Hepatocyte (in vitro differentiated cells): ENCODE measurements around the gene MSI2. TPM values are rescaled to one million over a fixed set of nuclear protein-coding genes. Genes with fewer than 3 reads are reported as not detected.

Source experiments
- DNase-seq: peaks from one replicate; pipeline ENCODE4 v3.0.0-alpha.2; 2016; ENCODE audit warnings: low spot score
- H2AFZ ChIP-seq: fragments of 200-600 bp; sonication (generic); 2 replicates; pipeline ENCODE4 v1.6.0; 2016; ENCODE audit warnings: antibody characterized with exemption, mild to moderate bottlenecking
- H3K27ac ChIP-seq: fragments of 200-600 bp; sonication (generic); 2 replicates; pipeline ENCODE4 v1.5.1; 2016; ENCODE audit warnings: mild to moderate bottlenecking
- H3K27me3 ChIP-seq: fragments of 200-600 bp; sonication (generic); 2 replicates; pipeline ENCODE4 v1.6.1; 2016
- H3K36me3 ChIP-seq: fragments of 200-600 bp; sonication (generic); replicated peaks from 2 replicates; pipeline ENCODE4 v1.5.1; 2016; ENCODE audit warnings: low read depth; ENCODE audit not compliant: insufficient read depth
- H3K4me1 ChIP-seq: fragments of 200-600 bp; sonication (generic); 2 replicates; pipeline ENCODE4 v1.5.1; 2016; ENCODE audit warnings: mild to moderate bottlenecking, moderate library complexity; ENCODE audit not compliant: insufficient read depth
- H3K4me2 ChIP-seq: fragments of 200-600 bp; sonication (generic); 2 replicates; pipeline ENCODE4 v1.6.0; 2016
- H3K4me3 ChIP-seq: fragments of 200-600 bp; sonication (generic); 2 replicates; pipeline ENCODE4 v1.5.1; 2016; ENCODE audit warnings: mild to moderate bottlenecking
- H3K79me2 ChIP-seq: fragments of 200-600 bp; sonication (generic); 2 replicates; pipeline ENCODE4 v1.6.0; 2017; ENCODE audit warnings: mild to moderate bottlenecking
- H3K9me2 ChIP-seq: fragments of 200-600 bp; sonication (generic); replicated peaks from 2 replicates; pipeline ENCODE4 v1.6.0; 2017; ENCODE audit warnings: mild to moderate bottlenecking; ENCODE audit not compliant: insufficient read depth
- H3K9me3 ChIP-seq: fragments of 200-600 bp; sonication (generic); 2 replicates; pipeline ENCODE4 v1.5.1; 2016; ENCODE audit warnings: low read depth, mild to moderate bottlenecking
- H4K20me1 ChIP-seq: fragments of 200-600 bp; sonication (generic); 2 replicates; pipeline ENCODE4 v1.6.0; 2016; ENCODE audit warnings: mild to moderate bottlenecking; ENCODE audit not compliant: insufficient read depth, poor library complexity, severe bottlenecking
- CTCF ChIP-seq: fragments of 200-600 bp; sonication (generic); IDR thresholded peaks from 2 replicates; pipeline ENCODE4 v1.5.1; 2016; ENCODE audit warnings: antibody characterized with exemption, mild to moderate bottlenecking; ENCODE audit not compliant: poor library complexity
- EZH2 ChIP-seq: fragments of 200-600 bp; sonication (generic); IDR thresholded peaks from 2 replicates; pipeline ENCODE4 v1.6.1; 2016; ENCODE audit warnings: antibody characterized with exemption, mild to moderate bottlenecking, borderline replicate concordance
- EZH2phosphoT487 ChIP-seq: fragments of 200-600 bp; sonication (generic); IDR thresholded peaks from one replicate; pipeline ENCODE4 v1.6.1; 2018; ENCODE audit warnings: antibody characterized with exemption, mild to moderate bottlenecking, low read depth, moderate library complexity; ENCODE audit not compliant: unreplicated experiment, severe bottlenecking
- WGBS: methylation state at CpG from one replicate; pipeline ENCODE4 v1.1.6; 2016; ENCODE audit warnings: low lambda C conversion rate; ENCODE audit errors: missing lambda C conversion rate; 5-methylcytosine and 5-hydroxymethylcytosine counted together
- polyA plus RNA-seq: library from polyadenylated mRNA; unstranded; fragments of >200 nt; fragmentation: Nextera tagmentation; extraction: Ambion mirVana; gene quantifications from 2 replicates; pipeline ENCODE4 v1.2.1, GENCODE V29; 2016
- total RNA-seq: library from RNA; depleted of rRNA; stranded (reverse); fragments of >200 nt; gene quantifications from 2 replicates; pipeline ENCODE4 v1.2.3, GENCODE V29; 2014

MSI2 gene
- total and polyA plus RNA-seq, 2 experiments from 2014 or later = 16.1 to 60.6 TPM

DNA sequence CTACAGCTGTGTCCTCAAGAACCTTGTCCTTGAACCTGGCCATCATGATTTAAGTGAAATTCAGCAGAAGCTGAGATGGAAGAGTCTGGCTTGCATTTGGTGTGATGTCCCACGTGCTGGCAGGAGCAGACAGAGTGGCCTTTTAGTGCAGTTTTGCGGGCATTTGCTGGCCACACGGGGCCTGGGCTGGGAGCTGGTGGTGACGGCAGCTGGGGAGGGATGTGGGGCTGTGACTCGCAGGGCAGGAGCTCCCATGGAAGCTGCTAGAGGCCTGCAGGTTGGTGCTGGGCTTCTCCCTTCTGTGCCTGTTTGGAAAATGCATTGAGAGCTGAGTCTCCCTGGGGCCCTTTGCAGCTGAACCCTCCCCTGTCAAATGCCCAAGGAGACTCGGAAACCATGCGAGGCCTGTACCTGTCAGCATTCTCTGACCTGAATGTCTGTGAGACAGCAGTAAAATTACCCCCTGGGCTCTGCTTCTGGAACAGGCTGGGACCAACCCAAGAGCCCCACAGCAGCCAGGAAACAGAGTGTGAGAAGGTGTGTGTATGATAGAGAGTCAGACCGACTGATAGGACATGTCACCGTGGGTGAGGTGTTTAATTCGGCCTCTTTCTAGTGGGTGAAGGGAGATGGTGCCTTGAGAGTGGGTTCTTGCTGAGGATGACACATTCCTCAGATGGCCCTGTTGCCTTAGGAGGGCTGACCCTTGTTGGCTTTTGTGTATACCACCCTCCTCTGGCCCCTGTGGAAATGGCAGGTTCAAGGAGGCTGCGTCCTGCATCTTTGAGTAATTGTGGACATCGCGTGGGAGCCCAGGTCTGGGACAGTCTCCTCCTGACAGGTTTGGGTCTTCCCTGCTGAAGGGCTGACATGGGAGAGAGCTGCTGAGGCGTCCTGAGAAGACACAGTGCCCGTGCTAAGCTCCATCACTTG is 145.5 kb downstream of the MSI2 start:
- Histone ChIP-seq H3K27ac (no peak overlapping the region), H3K9me3 (no peaks in the 10 kb centered on the region), H3K9me2 (no peaks in the 10 kb centered on the region), H3K27me3 (no peaks in the 10 kb centered on the region), H4K20me1 (no peaks in the 10 kb centered on the region), H2AFZ (no peak overlapping the region), H3K79me2 (peaks cover 47% of the 10 kb centered on the region), H3K4me2 (no peak overlapping the region), H3K4me1 (peaks cover 11% of the 10 kb centered on the region), H3K4me3 (no peak overlapping the region), H3K36me3 (no peaks in the 10 kb centered on the region)
- no peak for DNase-seq
- WGBS = 84% methylated on average over 15 of the region's 15 CpGs
- no peak for TF ChIP-seq EZH2
- no peak for TF ChIP-seq CTCF
- TF ChIP-seq EZH2phosphoT487 = no peak

DNA sequence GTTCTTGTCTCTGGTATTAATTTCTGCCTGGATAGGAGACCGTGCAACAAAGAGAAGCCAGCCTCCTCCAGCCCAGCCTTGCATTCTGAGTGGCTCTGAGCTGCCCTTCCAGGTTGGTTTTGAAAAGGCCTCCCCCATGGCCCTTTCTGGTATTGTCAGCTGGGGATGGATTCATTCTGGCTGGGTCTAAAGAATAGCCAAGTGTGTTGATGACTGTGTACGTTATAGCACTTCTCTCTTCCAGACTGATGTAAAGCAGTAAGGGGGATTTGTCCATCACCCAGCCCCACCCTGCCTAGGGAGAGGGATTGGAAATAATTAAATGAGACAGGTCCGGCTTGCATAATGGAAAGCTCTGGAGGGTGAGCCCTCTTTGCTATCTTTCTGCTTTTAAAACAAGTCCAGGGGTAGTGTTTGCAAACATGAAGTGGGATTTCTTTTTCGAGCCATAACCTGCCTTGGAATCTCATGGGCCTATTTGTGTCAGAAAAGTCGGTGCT is 146.4 kb downstream of the MSI2 start:
- Histone ChIP-seq H3K36me3 (no peaks in the 10 kb centered on the region), H3K4me2 (no peak overlapping the region)
- DNase-seq = no peak

GRCh38 chr17:57403236-57403635 is 146.9 kb downstream of the MSI2 start:
- Histone ChIP-seq H4K20me1 (no peaks in the 10 kb centered on the region), H3K4me1 (peaks cover 24% of the 10 kb centered on the region), H3K27me3 (no peaks in the 10 kb centered on the region), H3K4me2 (no peak overlapping the region), H3K36me3 (no peaks in the 10 kb centered on the region), H3K79me2 (peaks cover 33% of the 10 kb centered on the region), H3K27ac (no peak overlapping the region), H3K9me2 (no peaks in the 10 kb centered on the region), H3K9me3 (no peaks in the 10 kb centered on the region), H2AFZ (no peak overlapping the region), H3K4me3 (no peak overlapping the region)
- no peak for TF ChIP-seq CTCF
- no peak for TF ChIP-seq EZH2
- no peak for TF ChIP-seq EZH2phosphoT487
- WGBS = 87% methylated on average over 2 of the region's 2 CpGs
- DNase-seq = no peak

More for the DNA sequence above, 146.4 kb downstream of the MSI2 start:
- Histone ChIP-seq H3K27me3 (no peaks in the 10 kb centered on the region), H3K79me2 (peaks cover 38% of the 10 kb centered on the region), H3K27ac (no peak overlapping the region), H4K20me1 (no peaks in the 10 kb centered on the region), H2AFZ (no peak overlapping the region), H3K9me2 (no peaks in the 10 kb centered on the region), H3K4me3 (no peak overlapping the region), H3K4me1 (peaks cover 19% of the 10 kb centered on the region), H3K9me3 (no peaks in the 10 kb centered on the region)
- TF ChIP-seq CTCF (no peak), EZH2 (no peak), EZH2phosphoT487 (no peak)
- WGBS = 83% methylated on average over 5 of the region's 5 CpGs
